Measurements from ENCODE around the gene HIVEP3.

DNA sequence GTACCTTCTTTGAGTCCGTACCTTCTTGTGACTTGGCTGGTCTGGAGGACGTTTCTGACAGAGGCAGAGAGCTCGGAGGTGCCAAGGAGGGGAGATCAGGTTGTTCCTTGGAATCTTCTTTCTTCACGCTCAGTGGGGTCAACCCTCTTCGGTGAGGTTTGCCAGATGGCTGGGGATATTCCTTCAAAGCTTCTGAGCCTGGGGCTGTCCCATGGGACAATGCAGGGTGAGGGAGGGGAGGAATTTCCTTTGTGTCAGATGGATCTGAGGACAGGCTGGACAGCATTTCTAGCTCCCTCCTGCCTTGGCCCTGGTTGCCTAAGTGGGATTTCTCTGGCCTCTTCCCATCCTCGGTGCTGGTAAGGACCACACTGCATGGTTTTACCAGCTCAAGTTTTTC lies 338.7 kb downstream of the HIVEP3 start:
- TF ChIP-seq FOXM1 (IDR thresholded peaks at IDR 0.05; ENCODE audit: borderline replicate concordance, low read depth) (no peak), YY1 (IDR thresholded peaks at IDR 0.05; ENCODE audit: low read depth) (no peak), EGR1 (IDR thresholded peaks at IDR 0.05) (no peak), TCF12 (IDR thresholded peaks at IDR 0.05; ENCODE audit: low read depth) (no peak), CEBPB (IDR thresholded peaks at IDR 0.05) (no peak), EP300 (IDR thresholded peaks at IDR 0.05; ENCODE audit: borderline replicate concordance) (no peak), CREB1 (IDR thresholded peaks at IDR 0.05; ENCODE audit: low read depth) (no peak), TAF1 (IDR thresholded peaks at IDR 0.05; ENCODE audit: low read depth) (no peak), NFIC (IDR thresholded peaks at IDR 0.05) (no peak), ZBTB7A (IDR thresholded peaks at IDR 0.05; ENCODE audit: low read depth) (no peak), TEAD4 (IDR thresholded peaks at IDR 0.05) (no peak)
- TF ChIP-seq, protein P1, sequence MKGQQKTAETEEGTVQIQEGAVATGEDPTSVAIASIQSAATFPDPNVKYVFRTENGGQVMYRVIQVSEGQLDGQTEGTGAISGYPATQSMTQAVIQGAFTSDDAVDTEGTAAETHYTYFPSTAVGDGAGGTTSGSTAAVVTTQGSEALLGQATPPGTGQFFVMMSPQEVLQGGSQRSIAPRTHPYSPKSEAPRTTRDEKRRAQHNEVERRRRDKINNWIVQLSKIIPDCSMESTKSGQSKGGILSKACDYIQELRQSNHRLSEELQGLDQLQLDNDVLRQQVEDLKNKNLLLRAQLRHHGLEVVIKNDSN (IDR thresholded peaks at IDR 0.05), result no peak
- TF ChIP-seq, protein P2, sequence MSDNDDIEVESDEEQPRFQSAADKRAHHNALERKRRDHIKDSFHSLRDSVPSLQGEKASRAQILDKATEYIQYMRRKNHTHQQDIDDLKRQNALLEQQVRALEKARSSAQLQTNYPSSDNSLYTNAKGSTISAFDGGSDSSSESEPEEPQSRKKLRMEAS (IDR thresholded peaks at IDR 0.05), result no peak
- TF ChIP-seq, protein P3, sequence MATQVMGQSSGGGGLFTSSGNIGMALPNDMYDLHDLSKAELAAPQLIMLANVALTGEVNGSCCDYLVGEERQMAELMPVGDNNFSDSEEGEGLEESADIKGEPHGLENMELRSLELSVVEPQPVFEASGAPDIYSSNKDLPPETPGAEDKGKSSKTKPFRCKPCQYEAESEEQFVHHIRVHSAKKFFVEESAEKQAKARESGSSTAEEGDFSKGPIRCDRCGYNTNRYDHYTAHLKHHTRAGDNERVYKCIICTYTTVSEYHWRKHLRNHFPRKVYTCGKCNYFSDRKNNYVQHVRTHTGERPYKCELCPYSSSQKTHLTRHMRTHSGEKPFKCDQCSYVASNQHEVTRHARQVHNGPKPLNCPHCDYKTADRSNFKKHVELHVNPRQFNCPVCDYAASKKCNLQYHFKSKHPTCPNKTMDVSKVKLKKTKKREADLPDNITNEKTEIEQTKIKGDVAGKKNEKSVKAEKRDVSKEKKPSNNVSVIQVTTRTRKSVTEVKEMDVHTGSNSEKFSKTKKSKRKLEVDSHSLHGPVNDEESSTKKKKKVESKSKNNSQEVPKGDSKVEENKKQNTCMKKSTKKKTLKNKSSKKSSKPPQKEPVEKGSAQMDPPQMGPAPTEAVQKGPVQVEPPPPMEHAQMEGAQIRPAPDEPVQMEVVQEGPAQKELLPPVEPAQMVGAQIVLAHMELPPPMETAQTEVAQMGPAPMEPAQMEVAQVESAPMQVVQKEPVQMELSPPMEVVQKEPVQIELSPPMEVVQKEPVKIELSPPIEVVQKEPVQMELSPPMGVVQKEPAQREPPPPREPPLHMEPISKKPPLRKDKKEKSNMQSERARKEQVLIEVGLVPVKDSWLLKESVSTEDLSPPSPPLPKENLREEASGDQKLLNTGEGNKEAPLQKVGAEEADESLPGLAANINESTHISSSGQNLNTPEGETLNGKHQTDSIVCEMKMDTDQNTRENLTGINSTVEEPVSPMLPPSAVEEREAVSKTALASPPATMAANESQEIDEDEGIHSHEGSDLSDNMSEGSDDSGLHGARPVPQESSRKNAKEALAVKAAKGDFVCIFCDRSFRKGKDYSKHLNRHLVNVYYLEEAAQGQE (IDR thresholded peaks at IDR 0.05; ENCODE audit: low read depth), result no peak
